HepG2 (cell line): Measurements from ENCODE around the gene SFPQ.

Source experiments
- CTCF ChIP-seq: sonication (generic); formaldehyde crosslinking; IDR thresholded peaks from 2 replicates; pipeline ENCODE4 v1.5.0; 2020; ENCODE audit warnings: mild to moderate bottlenecking, missing genetic modification reagents, moderate library complexity
- FOXK1 ChIP-seq: sonication (generic); formaldehyde crosslinking; IDR thresholded peaks from 2 replicates; pipeline ENCODE4 v1.4.0; 2020; ENCODE audit warnings: low read depth, missing genetic modification reagents, borderline replicate concordance
- HCFC1 ChIP-seq: fragments of 150-350 bp; IDR thresholded peaks from 2 replicates; pipeline ENCODE4 v1.6.1; 2014; ENCODE audit warnings: low read depth, low read length
- IKZF5 ChIP-seq: IDR thresholded peaks from 2 replicates; pipeline ENCODE4 v1.6.1; 2018; ENCODE audit warnings: missing genetic modification reagents, mild to moderate bottlenecking, missing compliant biosample characterization
- MAFG ChIP-seq: sonication (generic); formaldehyde crosslinking; IDR thresholded peaks from 2 replicates; pipeline ENCODE4 v1.5.1; 2020; ENCODE audit warnings: mild to moderate bottlenecking, missing genetic modification reagents
- POLR2AphosphoS5 ChIP-seq: IDR thresholded peaks from 2 replicates; pipeline ENCODE4 v1.6.1; 2012; ENCODE audit warnings: low read depth, low read length
- RAD21 ChIP-seq: fragments of 450-650 bp; formaldehyde crosslinking; IDR thresholded peaks from 2 replicates; pipeline ENCODE4 v1.5.0; 2020; ENCODE audit warnings: mild to moderate bottlenecking
- REST ChIP-seq, 2 experiments: IDR thresholded peaks; 2 replicates each; pipeline ENCODE4 v1.6.1; 2011 to 2012; ENCODE audit warnings: low read length in 2 of 2, borderline replicate concordance in 1 of 2, low read depth in 1 of 2, mild to moderate bottlenecking in 1 of 2, moderate library complexity in 1 of 2
- SOX5 ChIP-seq: IDR thresholded peaks from 2 replicates; pipeline ENCODE4 v1.6.1; 2016; ENCODE audit warnings: borderline replicate concordance
- SOX6 ChIP-seq, 2 experiments: fragments of 450-650 bp in 1 of 2; sonication (generic) in 1 of 2; formaldehyde crosslinking in 1 of 2; IDR thresholded peaks; 2 replicates each; pipeline versions ENCODE4 v1.4.0 to v1.6.1; 2017 to 2020; ENCODE audit warnings: antibody characterized with exemption in 1 of 2, mild to moderate bottlenecking in 1 of 2, missing genetic modification reagents in 1 of 2
- THAP7 ChIP-seq: sonication (generic); formaldehyde crosslinking; IDR thresholded peaks from 2 replicates; pipeline ENCODE4 v1.8.1; 2023; ENCODE audit warnings: mild to moderate bottlenecking, missing genetic modification reagents
- THRA ChIP-seq: sonication (generic); formaldehyde crosslinking; IDR thresholded peaks from 2 replicates; pipeline ENCODE4 v1.4.0; 2020; ENCODE audit warnings: missing genetic modification reagents, borderline replicate concordance
- XRCC5 ChIP-seq: fragments of 200-400 bp; formaldehyde crosslinking; optimal IDR thresholded peaks from 2 replicates; pipeline ENCODE3; 2017; ENCODE audit warnings: mild to moderate bottlenecking, low read length
- ZBTB8A ChIP-seq: sonication (generic); formaldehyde crosslinking; IDR thresholded peaks from 2 replicates; pipeline ENCODE4 v1.4.0; 2020; ENCODE audit warnings: mild to moderate bottlenecking, low read depth, missing genetic modification reagents, borderline replicate concordance

- TF ChIP-seq CTCF (no peak), RAD21 (CRISPR knock-in tag) (no peak), THRA (CRISPR knock-in tag) (no peak), MAFG (CRISPR knock-in tag) (no peak), HCFC1 (no peak), FOXK1 (CRISPR knock-in tag) (no peak), ZBTB8A (no peak), THAP7 (CRISPR knock-in tag) (no peak), POLR2AphosphoS5 (no peak), SOX6 (IDR thresholded peaks at IDR 0.05) (no peak), SOX6 (CRISPR knock-in tag; IDR thresholded peaks at IDR 0.05) (no peak), SOX5 (CRISPR knock-in tag) (no peak), REST (IDR thresholded peaks at IDR 0.05; ENCODE audit: borderline replicate concordance in 1 of 2, low read depth in 1 of 2, low read length in 2 of 2) (no peak), IKZF5 (CRISPR knock-in tag) (no peak), XRCC5 (no peak)
These were observed 28.1 kb downstream of the SFPQ start for GRCh38 chr1:35164893-35165292.
